ENCODE measurements around the gene ATP8A2. TPM values are rescaled to one million over a fixed set of nuclear protein-coding genes. Genes with fewer than 3 reads are reported as not detected.

ATP8A2 gene
- total RNA-seq, 1 experiment from 2014 or later: 0.26 TPM

DNA sequence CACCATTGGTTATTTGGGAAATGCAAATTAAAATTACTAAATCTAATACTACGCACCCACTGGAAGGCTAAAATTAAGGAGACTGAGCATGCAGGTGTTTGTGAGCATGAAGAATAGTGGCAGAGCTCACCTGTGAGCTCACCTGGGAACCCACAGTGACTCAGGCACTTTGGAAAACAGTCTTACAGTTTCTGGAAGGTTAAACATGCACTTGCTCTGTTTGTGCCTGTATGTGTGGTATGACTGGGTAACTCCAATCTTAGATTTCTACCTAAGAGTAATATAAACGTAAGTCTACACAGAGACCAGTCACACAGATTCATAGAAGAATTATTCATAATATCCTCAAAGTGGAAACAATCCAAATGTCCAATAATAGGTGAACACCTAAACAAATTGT, 318.8 kb downstream of the ATP8A2 start:
- no peaks in the 10 kb centered on the region for H3K36me3 Mint-ChIP-seq (ENCODE audit: insufficient read depth, unreplicated experiment)
- peaks cover 5% of the 10 kb centered on the region for H3K4me1 Mint-ChIP-seq (ENCODE audit: insufficient read depth, unreplicated experiment)
- TF ChIP-seq CTCF (IDR thresholded peaks at IDR 0.05; ENCODE audit: unreplicated experiment): no peak
- peaks cover 9% of the 10 kb centered on the region for H3K9me3 Mint-ChIP-seq (ENCODE audit: unreplicated experiment)
- DNase-seq (ENCODE audit: unreplicated experiment): no peak
- POLR2A ChIA-PET: interaction anchor here (0.6 kb wide), 1 partner anchor 23 kb away, joined by 3 read pairs; no protein-coding TSS in a partner anchor
- intact Hi-C loops (cut with micrococcal nuclease): no loop called here
- no peak overlapping the region for H3K27ac Mint-ChIP-seq (ENCODE audit: low read depth, unreplicated experiment)
- BruUV-seq (replicated peaks): no TSS peak
- H3K27me3 Mint-ChIP-seq (ENCODE audit: insufficient read depth, unreplicated experiment): no peaks in the 10 kb centered on the region
- CTCF ChIA-PET: no interaction called here
- no peak overlapping the region for H3K4me3 Mint-ChIP-seq (ENCODE audit: unreplicated experiment)

DNA sequence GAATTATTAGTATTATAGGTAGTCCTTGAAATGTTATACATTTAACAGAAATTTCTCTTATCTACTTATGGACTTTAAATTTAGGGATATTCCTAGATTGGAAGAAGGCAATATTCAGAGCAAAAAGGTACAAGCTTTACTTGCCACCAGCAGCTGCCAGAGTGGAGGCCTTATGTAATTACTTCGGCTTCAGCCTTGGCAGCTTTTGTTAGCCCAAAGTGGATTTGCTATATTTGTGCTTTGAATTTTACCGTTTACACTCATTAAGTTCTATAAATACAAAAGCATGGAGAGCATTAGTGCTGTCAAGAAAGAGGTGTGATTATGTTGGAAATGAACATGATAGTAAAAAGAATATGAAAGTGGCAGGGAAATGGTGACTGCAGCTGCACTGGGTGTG, 319.9 kb downstream of the ATP8A2 start:
- no peak overlapping the region for H3K27ac Mint-ChIP-seq (ENCODE audit: low read depth, unreplicated experiment)
- H3K27me3 Mint-ChIP-seq (ENCODE audit: insufficient read depth, unreplicated experiment): no peaks in the 10 kb centered on the region
- ChIA-PET POLR2A (interaction anchor here (0.6 kb wide), 1 partner anchor 114 kb away, joined by 3 read pairs; no protein-coding TSS in a partner anchor), CTCF (no interaction called here)
- peaks cover 13% of the 10 kb centered on the region for H3K9me3 Mint-ChIP-seq (ENCODE audit: unreplicated experiment)
- no peaks in the 10 kb centered on the region for H3K36me3 Mint-ChIP-seq (ENCODE audit: insufficient read depth, unreplicated experiment)
- intact Hi-C loops (cut with micrococcal nuclease): no loop called here
- BruUV-seq (replicated peaks): no TSS peak
- TF ChIP-seq CTCF (IDR thresholded peaks at IDR 0.05; ENCODE audit: unreplicated experiment): no peak
- H3K4me1 Mint-ChIP-seq (ENCODE audit: insufficient read depth, unreplicated experiment): peaks cover 5% of the 10 kb centered on the region
- no peak overlapping the region for H3K4me3 Mint-ChIP-seq (ENCODE audit: unreplicated experiment)
- no peak for DNase-seq (ENCODE audit: unreplicated experiment)

DNA sequence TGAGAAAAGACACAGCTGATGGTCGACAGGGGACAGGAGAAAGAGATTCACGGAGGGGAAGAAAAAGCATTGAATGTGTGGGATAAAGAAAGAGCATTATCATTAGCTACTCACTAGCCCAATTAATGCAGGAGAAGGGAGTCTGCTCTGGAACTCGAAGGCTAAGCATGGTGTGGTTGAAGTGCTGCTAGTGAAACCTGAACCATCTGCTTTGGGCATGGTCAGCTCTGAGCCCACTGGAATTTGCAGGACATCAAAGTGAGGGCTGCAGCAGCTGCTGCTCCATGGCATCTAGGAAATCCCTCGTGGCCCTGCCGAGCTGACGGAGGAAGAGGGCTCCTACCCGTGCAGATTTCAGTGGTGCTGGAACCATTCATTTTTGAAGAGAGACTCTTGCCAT, 320.3 kb downstream of the ATP8A2 start:
- ChIA-PET POLR2A (interaction anchor here (0.6 kb wide), 1 partner anchor 113 kb away, joined by 3 read pairs; no protein-coding TSS in a partner anchor), CTCF (no interaction called here)
- BruUV-seq (replicated peaks): no TSS peak
- Mint-ChIP-seq H3K27me3 (ENCODE audit: insufficient read depth, unreplicated experiment) (no peaks in the 10 kb centered on the region), H3K27ac (ENCODE audit: low read depth, unreplicated experiment) (no peak overlapping the region), H3K4me3 (ENCODE audit: unreplicated experiment) (no peak overlapping the region), H3K4me1 (ENCODE audit: insufficient read depth, unreplicated experiment) (peaks cover 5% of the 10 kb centered on the region), H3K36me3 (ENCODE audit: insufficient read depth, unreplicated experiment) (no peaks in the 10 kb centered on the region), H3K9me3 (ENCODE audit: unreplicated experiment) (peaks cover 13% of the 10 kb centered on the region)
- TF ChIP-seq CTCF (IDR thresholded peaks at IDR 0.05; ENCODE audit: unreplicated experiment): no peak
- intact Hi-C loops (cut with micrococcal nuclease): no loop called here
- no peak for DNase-seq (ENCODE audit: unreplicated experiment)

DNA sequence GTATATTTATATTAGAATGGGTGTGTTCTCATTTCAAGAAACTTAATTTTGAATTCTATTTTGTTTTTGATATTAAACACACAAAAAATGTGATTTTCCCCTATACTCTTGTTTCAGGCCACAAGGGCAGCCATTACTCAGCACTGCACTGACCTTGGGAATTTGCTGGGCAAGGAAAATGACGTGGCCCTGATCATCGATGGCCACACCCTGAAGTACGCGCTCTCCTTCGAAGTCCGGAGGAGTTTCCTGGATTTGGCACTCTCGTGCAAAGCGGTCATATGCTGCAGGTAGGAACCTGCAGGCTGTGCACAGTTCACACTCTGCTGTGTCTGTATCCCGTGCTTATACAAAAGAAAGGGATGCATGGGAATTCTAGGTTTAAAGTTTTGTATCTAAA, 327.3 kb downstream of the ATP8A2 start:
- Mint-ChIP-seq H3K27ac (ENCODE audit: low read depth, unreplicated experiment) (no peak overlapping the region), H3K4me1 (ENCODE audit: insufficient read depth, unreplicated experiment) (peaks cover 8% of the 10 kb centered on the region), H3K36me3 (ENCODE audit: insufficient read depth, unreplicated experiment) (no peaks in the 10 kb centered on the region), H3K27me3 (ENCODE audit: insufficient read depth, unreplicated experiment) (no peaks in the 10 kb centered on the region), H3K9me3 (ENCODE audit: unreplicated experiment) (peaks cover 7% of the 10 kb centered on the region), H3K4me3 (ENCODE audit: unreplicated experiment) (no peak overlapping the region)
- TF ChIP-seq CTCF (IDR thresholded peaks at IDR 0.05; ENCODE audit: unreplicated experiment): no peak
- DNase-seq (ENCODE audit: unreplicated experiment): peak; percentile 76
- POLR2A ChIA-PET: interaction anchor here (0.6 kb wide), 1 partner anchor 133 kb away, joined by 4 read pairs; no protein-coding TSS in a partner anchor
- CTCF ChIA-PET: interaction anchor here (0.7 kb wide), 1 partner anchor 34 kb away, joined by 5 read pairs; no protein-coding TSS in a partner anchor
- intact Hi-C loops (cut with micrococcal nuclease): no loop called here
- no TSS peak for BruUV-seq (replicated peaks)

Data from MCF 10A (cell line).